ENCODE data around the gene CD80.

DNA sequence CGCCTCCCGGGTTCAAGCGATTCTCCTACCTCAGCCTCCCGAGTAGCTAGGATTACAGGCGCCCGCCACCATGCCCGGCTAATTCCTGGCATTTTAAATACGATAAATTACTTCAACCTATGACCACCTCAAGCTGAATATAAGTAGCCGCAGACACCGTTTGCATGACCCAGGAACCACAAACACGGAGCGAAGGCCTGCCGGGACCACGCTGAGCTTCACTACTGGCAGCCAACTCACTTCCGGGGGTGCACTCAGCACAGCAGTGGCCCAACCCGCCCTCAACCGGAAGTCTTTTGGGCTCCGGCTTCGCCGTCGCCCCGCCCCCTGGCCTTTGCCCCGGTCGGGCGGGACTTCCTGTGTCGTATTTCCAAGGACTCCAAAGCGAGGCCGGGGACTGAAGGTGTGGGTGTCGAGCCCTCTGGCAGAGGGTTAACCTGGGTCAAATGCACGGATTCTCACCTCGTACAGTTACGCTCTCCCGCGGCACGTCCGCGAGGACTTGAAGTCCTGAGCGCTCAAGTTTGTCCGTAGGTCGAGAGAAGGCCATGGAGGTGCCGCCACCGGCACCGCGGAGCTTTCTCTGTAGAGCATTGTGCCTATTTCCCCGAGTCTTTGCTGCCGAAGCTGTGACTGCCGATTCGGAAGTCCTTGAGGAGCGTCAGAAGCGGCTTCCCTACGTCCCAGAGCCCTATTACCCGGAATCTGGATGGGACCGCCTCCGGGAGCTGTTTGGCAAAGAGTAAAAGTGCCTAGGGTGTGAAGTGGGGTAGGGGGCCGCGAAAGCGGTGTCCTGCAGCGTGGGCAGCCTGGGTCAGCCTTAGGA is 61.0 kb downstream of the CD80 start, which contains the start of gene TIMMDC1:
- TF ChIP-seq EP300 (IDR thresholded peaks at IDR 0.05; ENCODE audit: borderline replicate concordance in 1 of 2, low read depth in 1 of 2, low read length in 1 of 2) = no peak
- TF ChIP-seq JUND (IDR thresholded peaks at IDR 0.05) = no peak
- TF ChIP-seq, protein P1, sequence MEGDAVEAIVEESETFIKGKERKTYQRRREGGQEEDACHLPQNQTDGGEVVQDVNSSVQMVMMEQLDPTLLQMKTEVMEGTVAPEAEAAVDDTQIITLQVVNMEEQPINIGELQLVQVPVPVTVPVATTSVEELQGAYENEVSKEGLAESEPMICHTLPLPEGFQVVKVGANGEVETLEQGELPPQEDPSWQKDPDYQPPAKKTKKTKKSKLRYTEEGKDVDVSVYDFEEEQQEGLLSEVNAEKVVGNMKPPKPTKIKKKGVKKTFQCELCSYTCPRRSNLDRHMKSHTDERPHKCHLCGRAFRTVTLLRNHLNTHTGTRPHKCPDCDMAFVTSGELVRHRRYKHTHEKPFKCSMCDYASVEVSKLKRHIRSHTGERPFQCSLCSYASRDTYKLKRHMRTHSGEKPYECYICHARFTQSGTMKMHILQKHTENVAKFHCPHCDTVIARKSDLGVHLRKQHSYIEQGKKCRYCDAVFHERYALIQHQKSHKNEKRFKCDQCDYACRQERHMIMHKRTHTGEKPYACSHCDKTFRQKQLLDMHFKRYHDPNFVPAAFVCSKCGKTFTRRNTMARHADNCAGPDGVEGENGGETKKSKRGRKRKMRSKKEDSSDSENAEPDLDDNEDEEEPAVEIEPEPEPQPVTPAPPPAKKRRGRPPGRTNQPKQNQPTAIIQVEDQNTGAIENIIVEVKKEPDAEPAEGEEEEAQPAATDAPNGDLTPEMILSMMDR (IDR thresholded peaks at IDR 0.05) = no peak

Data from SK-N-SH (cell line).